Body of pancreas (tissue), 4 donors: ENCODE measurements around the gene GPR50. TPM values are rescaled to one million over a fixed set of nuclear protein-coding genes. Genes with fewer than 3 reads are reported as not detected.

ENCODE experiments used
- ATAC-seq: fragments of 150-250 bp; one replicate; pipeline ENCODE4 v1.9.1; 2016
- DNase-seq, 4 donors: peaks; one replicate each; pipeline ENCODE4 v3.0.0-alpha.2; 2019
- H3K27ac ChIP-seq, 4 donors: fragments of 200-600 bp; sonication (generic); 1 replicate in 3 of 4; 2 replicates in 1 of 4; pipeline versions ENCODE4 v1.5.1 to v1.6.1; 2016 to 2019; ENCODE audit warnings: mild to moderate bottlenecking in 1 of 4, mixed read lengths in 1 of 4, moderate library complexity in 1 of 4
- H3K27me3 ChIP-seq, 2 donors: fragments of 200-600 bp; sonication (generic); one replicate each; pipeline ENCODE4 v1.6.0; 2016; ENCODE audit warnings: mild to moderate bottlenecking in 1 of 2
- H3K36me3 ChIP-seq, 2 donors: fragments of 200-600 bp; sonication (generic); replicated peaks in 1 of 2; 2 replicates each; pipeline ENCODE4 v1.5.1; 2016; ENCODE audit warnings: low read depth in 2 of 2; ENCODE audit not compliant: insufficient read depth in 1 of 2
- H3K4me1 ChIP-seq: fragments of 200-600 bp; sonication (generic); one replicate; pipeline ENCODE4 v1.6.0; 2016
- H3K4me3 ChIP-seq, 2 donors: fragments of 200-600 bp; sonication (generic); 1 replicate in 1 of 2; 2 replicates in 1 of 2; pipeline ENCODE4 v1.5.1; 2016 to 2019
- H3K9me3 ChIP-seq, 3 donors: fragments of 200-600 bp; sonication (generic); 1 replicate in 2 of 3; 2 replicates in 1 of 3; pipeline ENCODE4 v1.5.1; 2016
- CTCF ChIP-seq, 7 experiments: fragments of 450-650 bp in 4 of 7; fragments of 200-600 bp in 3 of 7; sonication (generic) in 3 of 7; IDR thresholded peaks; one replicate each; pipeline ENCODE4 v1.5.1; 2016 to 2019; ENCODE audit warnings: antibody characterized with exemption in 7 of 7
- POLR2A ChIP-seq, 3 donors: fragments of 450-650 bp; IDR thresholded peaks; one replicate each; pipeline ENCODE4 v1.6.1; 2016; ENCODE audit warnings: antibody characterized with exemption in 3 of 3, mild to moderate bottlenecking in 2 of 3
- WGBS, 2 donors: methylation state at CpG; one replicate each; pipeline ENCODE4 v1.1.5; 2017; 5-methylcytosine and 5-hydroxymethylcytosine counted together
- intact Hi-C: fragments of 100-400 bp; cut with DNase I; formaldehyde crosslinking; loops from one replicate; pipeline ENCODE4 v1.15.1; 2023
- total RNA-seq, 2 donors: library from RNA; depleted of rRNA; stranded (reverse); fragments of >200 nt; gene quantifications; one replicate each; pipeline ENCODE4 v1.1.0, GENCODE V29; 2016

GPR50 gene
- total RNA-seq, 2 donors from 2014 or later = not detected

- WGBS, 2 donors = 1% methylated on average over 46 of the region's 54 CpGs; no CpG with 5 or more reads in 1 of the 2 donors
- DNase-seq (no peak), ATAC-seq (no peak)
- Histone ChIP-seq H3K27me3 (no peaks in the 10 kb centered on the region), H3K36me3 (no peaks in the 10 kb centered on the region), H3K9me3 (no peaks in the 10 kb centered on the region), H3K27ac (no peak overlapping the region), H3K4me3 (no peak overlapping the region), H3K4me1 (no peaks in the 10 kb centered on the region)
- intact Hi-C loops = no loop called here
- TF ChIP-seq POLR2A (IDR thresholded peaks at IDR 0.05) (no peak), CTCF (IDR thresholded peaks at IDR 0.05) (no peak)
Observed at GRCh38 chrX:151175283-151176062, 911 bp upstream of the GPR50 start.

GRCh38 chrX:151177141-151178027, 1.0 kb downstream of the GPR50 start:
- DNase-seq (no peak), ATAC-seq (no peak)
- Histone ChIP-seq H3K4me1 (no peaks in the 10 kb centered on the region), H3K36me3 (no peaks in the 10 kb centered on the region), H3K9me3 (no peaks in the 10 kb centered on the region), H3K27me3 (no peaks in the 10 kb centered on the region), H3K27ac (no peak overlapping the region), H3K4me3 (no peak overlapping the region)
- TF ChIP-seq POLR2A (IDR thresholded peaks at IDR 0.05) (no peak), CTCF (IDR thresholded peaks at IDR 0.05) (no peak)
- 0 to 1% methylated on average over 5 to 33 of the region's 96 CpGs for WGBS, 2 donors
- intact Hi-C loops = no loop called here

GRCh38 chrX:151178746-151179145, 2.4 kb downstream of the GPR50 start:
- DNase-seq (no peak), ATAC-seq (no peak)
- Histone ChIP-seq H3K9me3 (no peaks in the 10 kb centered on the region), H3K4me1 (no peaks in the 10 kb centered on the region), H3K36me3 (no peaks in the 10 kb centered on the region), H3K27ac (no peak overlapping the region), H3K4me3 (no peak overlapping the region), H3K27me3 (no peaks in the 10 kb centered on the region)
- no peak for TF ChIP-seq POLR2A (IDR thresholded peaks at IDR 0.05)
- intact Hi-C loops = no loop called here
- WGBS, 2 donors = 0 to 4% methylated on average over 3 to 10 of the region's 18 CpGs

- H3K27me3 ChIP-seq = no peaks in the 10 kb centered on the region
- no peak for TF ChIP-seq POLR2A (IDR thresholded peaks at IDR 0.05)
- no peak for TF ChIP-seq CTCF (IDR thresholded peaks at IDR 0.05)
- ATAC-seq = no peak
- intact Hi-C loops = no loop called here
- no peaks in the 10 kb centered on the region for H3K4me1 ChIP-seq
- H3K9me3 ChIP-seq = no peaks in the 10 kb centered on the region
- no peak overlapping the region for H3K27ac ChIP-seq
- H3K4me3 ChIP-seq = no peak overlapping the region
- DNase-seq = no peak
- no peaks in the 10 kb centered on the region for H3K36me3 ChIP-seq
- WGBS, 2 donors = 80 to 89% methylated on average over 1 to 14 of the region's 18 CpGs
Observed at GRCh38 chrX:151180400-151180799, 4.0 kb downstream of the GPR50 start.

GRCh38 chrX:151181088-151181487, 4.7 kb downstream of the GPR50 start:
- Histone ChIP-seq H3K36me3 (no peaks in the 10 kb centered on the region), H3K27ac (no peak overlapping the region), H3K4me3 (no peak overlapping the region), H3K9me3 (no peaks in the 10 kb centered on the region), H3K27me3 (no peaks in the 10 kb centered on the region), H3K4me1 (no peaks in the 10 kb centered on the region)
- 61% methylated on average over 5 of the region's 7 CpGs; no CpG with 5 or more reads in 1 of the 2 donors for WGBS, 2 donors
- DNase-seq (no peak), ATAC-seq (no peak)
- intact Hi-C loops = no loop called here
- no peak for TF ChIP-seq CTCF (IDR thresholded peaks at IDR 0.05)
- no peak for TF ChIP-seq POLR2A (IDR thresholded peaks at IDR 0.05)
